HEK293 (cell line): ENCODE data around the gene FRMD4B.

Source experiments
- ATF2 ChIP-seq: fragments of 450-650 bp; formaldehyde crosslinking; IDR thresholded peaks from 2 replicates; pipeline ENCODE4 v1.5.1; 2016; ENCODE audit warnings: missing biosample characterization, missing genetic modification characterization, low read depth
- HOXA7 ChIP-seq: sonication (generic); formaldehyde crosslinking; IDR thresholded peaks from 2 replicates; pipeline ENCODE4 v1.8.1; 2022; ENCODE audit warnings: missing genetic modification reagents, borderline replicate concordance
- ZNF311 ChIP-seq: fragments of 450-650 bp; formaldehyde crosslinking; IDR thresholded peaks from 2 replicates; pipeline ENCODE4 v1.5.1; 2017; ENCODE audit warnings: missing biosample characterization, missing genetic modification characterization, borderline replicate concordance
- ZNF513 ChIP-seq: fragments of 450-650 bp; IDR thresholded peaks from 2 replicates; pipeline ENCODE4 v1.5.1; 2018; ENCODE audit warnings: missing biosample characterization, missing genetic modification characterization
- TF ChIP-seq, protein P1 (sequence below): fragments of 450-650 bp; formaldehyde crosslinking; IDR thresholded peaks from 2 replicates; pipeline ENCODE4 v1.5.1; 2016; ENCODE audit warnings: missing biosample characterization, missing genetic modification characterization

GRCh38 chr3:69354948-69355347, 30.9 kb downstream of the FRMD4B start:
- no peak for TF ChIP-seq ZNF311 (tag by site-specific recombination)
- no peak for TF ChIP-seq ZNF513 (tag by site-specific recombination)
- TF ChIP-seq, protein P1, sequence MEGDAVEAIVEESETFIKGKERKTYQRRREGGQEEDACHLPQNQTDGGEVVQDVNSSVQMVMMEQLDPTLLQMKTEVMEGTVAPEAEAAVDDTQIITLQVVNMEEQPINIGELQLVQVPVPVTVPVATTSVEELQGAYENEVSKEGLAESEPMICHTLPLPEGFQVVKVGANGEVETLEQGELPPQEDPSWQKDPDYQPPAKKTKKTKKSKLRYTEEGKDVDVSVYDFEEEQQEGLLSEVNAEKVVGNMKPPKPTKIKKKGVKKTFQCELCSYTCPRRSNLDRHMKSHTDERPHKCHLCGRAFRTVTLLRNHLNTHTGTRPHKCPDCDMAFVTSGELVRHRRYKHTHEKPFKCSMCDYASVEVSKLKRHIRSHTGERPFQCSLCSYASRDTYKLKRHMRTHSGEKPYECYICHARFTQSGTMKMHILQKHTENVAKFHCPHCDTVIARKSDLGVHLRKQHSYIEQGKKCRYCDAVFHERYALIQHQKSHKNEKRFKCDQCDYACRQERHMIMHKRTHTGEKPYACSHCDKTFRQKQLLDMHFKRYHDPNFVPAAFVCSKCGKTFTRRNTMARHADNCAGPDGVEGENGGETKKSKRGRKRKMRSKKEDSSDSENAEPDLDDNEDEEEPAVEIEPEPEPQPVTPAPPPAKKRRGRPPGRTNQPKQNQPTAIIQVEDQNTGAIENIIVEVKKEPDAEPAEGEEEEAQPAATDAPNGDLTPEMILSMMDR (tag by site-specific recombination), result no peak
- no peak for TF ChIP-seq HOXA7 (CRISPR knock-in tag)
- TF ChIP-seq ATF2 (tag by site-specific recombination), result no peak
